Activated B cell treated with CpG ODN at 0.5 μM for 24 hours (primary cell): Measurements from ENCODE around the gene WASF2. TPM values are rescaled to one million over a fixed set of nuclear protein-coding genes. Genes with fewer than 3 reads are reported as not detected.

Source experiments
- ATAC-seq: fragments of 200-7000 bp; cut with Tn5 transposase; one replicate; pipeline ENCODE4 v1.10.0; 2021; ENCODE audit warnings: low read depth, mild to moderate bottlenecking, moderate library complexity
- CTCF ChIA-PET: fragments of 350-600 bp; sonication (Branson Sonifier 250); formaldehyde crosslinking; loops from one replicate; lab custom pipeline; 2021; ENCODE audit warnings: antibody characterized with exemption; lab: Charles Lee
- POLR2A ChIA-PET: fragments of 350-600 bp; sonication (Branson Sonifier 250); formaldehyde crosslinking; loops from one replicate; lab custom pipeline; 2021; ENCODE audit warnings: antibody characterized with exemption; lab: Charles Lee
- DNase-seq: peaks from one replicate; pipeline ENCODE4 v3.0.0; 2022
- H3K27ac Mint-ChIP-seq: one replicate; pipeline ENCODE4 v1.8.0; 2020; ENCODE audit warnings: mixed read lengths
- H3K27me3 Mint-ChIP-seq: one replicate; pipeline ENCODE4 v1.8.0; 2021; ENCODE audit warnings: mixed read lengths
- H3K36me3 Mint-ChIP-seq: one replicate; pipeline ENCODE4 v1.8.0; 2021; ENCODE audit warnings: low read depth, mixed read lengths
- H3K4me1 Mint-ChIP-seq: one replicate; pipeline ENCODE4 v1.8.0; 2021; ENCODE audit warnings: mixed read lengths
- H3K4me3 Mint-ChIP-seq: one replicate; pipeline ENCODE4 v1.8.0; 2020; ENCODE audit warnings: mild to moderate bottlenecking, mixed read lengths
- H3K9me3 Mint-ChIP-seq: one replicate; pipeline ENCODE4 v1.8.0; 2020; ENCODE audit warnings: mixed read lengths
- intact Hi-C: fragments of 100-400 bp; cut with micrococcal nuclease; formaldehyde crosslinking; loops from one replicate; pipeline ENCODE4 v1.15.1; 2024
- total RNA-seq: library from RNA; stranded (reverse); gene quantifications from 2 replicates; pipeline ENCODE4 v1.2.3, GENCODE V29; 2022
- TF ChIP-seq, protein P1 (sequence below): fragments of 200-600 bp; IDR thresholded peaks from one replicate; pipeline ENCODE4 v1.8.0; 2022; ENCODE audit warnings: antibody characterized with exemption, mild to moderate bottlenecking

Gene WASF2
- total RNA-seq, 1 donor from 2014 or later, result 137 TPM

DNA sequence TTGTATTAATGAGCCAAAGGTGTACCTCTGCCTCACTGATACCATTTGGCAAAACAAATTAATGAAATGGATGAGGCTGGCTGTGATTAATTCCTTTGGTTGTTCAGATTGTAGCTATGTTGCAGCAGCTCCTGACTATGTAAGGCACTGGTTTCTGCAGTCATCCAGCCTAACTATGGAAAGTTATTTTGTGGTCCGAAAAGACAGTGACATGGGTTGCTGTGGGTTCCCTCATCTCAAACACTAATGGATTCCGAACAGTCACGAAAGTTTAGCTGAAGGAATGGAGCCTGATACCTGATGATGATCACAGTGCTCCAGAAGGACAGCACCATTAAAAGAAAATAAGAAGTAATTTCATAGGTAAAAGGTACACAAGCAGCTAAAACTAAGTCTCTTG lies 42.6 kb downstream of the WASF2 start:
- peaks cover 60% of the 10 kb centered on the region for H3K4me1 Mint-ChIP-seq
- ChIA-PET POLR2A (interaction anchor here (0.5 to 1.3 kb wide), 3 partner anchors 9 to 287 kb away, joined by 3 to 6 read pairs (median 5); partner anchors contain the start of gene WASF2), CTCF (no interaction called here)
- peaks cover 30% of the 10 kb centered on the region for H3K36me3 Mint-ChIP-seq
- TF ChIP-seq, protein P1, sequence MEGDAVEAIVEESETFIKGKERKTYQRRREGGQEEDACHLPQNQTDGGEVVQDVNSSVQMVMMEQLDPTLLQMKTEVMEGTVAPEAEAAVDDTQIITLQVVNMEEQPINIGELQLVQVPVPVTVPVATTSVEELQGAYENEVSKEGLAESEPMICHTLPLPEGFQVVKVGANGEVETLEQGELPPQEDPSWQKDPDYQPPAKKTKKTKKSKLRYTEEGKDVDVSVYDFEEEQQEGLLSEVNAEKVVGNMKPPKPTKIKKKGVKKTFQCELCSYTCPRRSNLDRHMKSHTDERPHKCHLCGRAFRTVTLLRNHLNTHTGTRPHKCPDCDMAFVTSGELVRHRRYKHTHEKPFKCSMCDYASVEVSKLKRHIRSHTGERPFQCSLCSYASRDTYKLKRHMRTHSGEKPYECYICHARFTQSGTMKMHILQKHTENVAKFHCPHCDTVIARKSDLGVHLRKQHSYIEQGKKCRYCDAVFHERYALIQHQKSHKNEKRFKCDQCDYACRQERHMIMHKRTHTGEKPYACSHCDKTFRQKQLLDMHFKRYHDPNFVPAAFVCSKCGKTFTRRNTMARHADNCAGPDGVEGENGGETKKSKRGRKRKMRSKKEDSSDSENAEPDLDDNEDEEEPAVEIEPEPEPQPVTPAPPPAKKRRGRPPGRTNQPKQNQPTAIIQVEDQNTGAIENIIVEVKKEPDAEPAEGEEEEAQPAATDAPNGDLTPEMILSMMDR, result no peak
- peak overlapping the region; percentile 30 for H3K27ac Mint-ChIP-seq
- DNase-seq, result no peak
- H3K9me3 Mint-ChIP-seq, result no peaks in the 10 kb centered on the region
- H3K27me3 Mint-ChIP-seq, result no peaks in the 10 kb centered on the region
- no peak overlapping the region for H3K4me3 Mint-ChIP-seq
- intact Hi-C loops, result no loop called here
- no peak for ATAC-seq

DNA sequence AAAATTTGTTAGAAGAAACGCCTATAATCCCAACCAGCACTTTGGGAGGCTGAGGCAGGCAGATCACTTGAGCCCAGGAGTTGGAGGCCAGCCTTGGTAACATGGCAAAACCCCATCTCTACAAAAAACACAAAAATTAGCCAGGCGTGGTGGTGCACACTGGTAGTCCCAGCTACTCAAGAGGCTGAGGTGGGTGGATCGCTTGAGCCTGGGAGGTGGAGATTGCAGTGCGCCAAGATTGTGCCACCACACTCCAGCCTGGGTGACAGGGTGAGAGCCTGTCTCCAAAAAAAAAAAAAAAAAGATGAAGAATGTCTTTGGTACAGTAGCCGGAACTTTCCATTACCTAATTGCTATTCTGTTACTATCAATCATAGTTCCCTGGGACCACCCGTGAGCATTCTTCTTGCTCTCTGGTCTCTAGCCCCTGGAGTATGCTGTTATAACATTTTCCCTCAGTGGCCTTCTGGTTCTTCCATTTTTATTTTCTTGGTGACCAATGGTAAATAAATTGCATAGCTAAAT lies 43.4 kb downstream of the WASF2 start:
- Mint-ChIP-seq H3K36me3 (peaks cover 30% of the 10 kb centered on the region), H3K27ac (peak overlapping the region; percentile 41), H3K4me3 (no peak overlapping the region), H3K9me3 (no peaks in the 10 kb centered on the region), H3K4me1 (peaks cover 61% of the 10 kb centered on the region), H3K27me3 (no peaks in the 10 kb centered on the region)
- TF ChIP-seq, protein P1, result no peak
- DNase-seq (no peak), ATAC-seq (no peak)
- ChIA-PET POLR2A (interaction anchor here (1.2 to 1.6 kb wide), 3 partner anchors 8 to 43 kb away, joined by 5 to 6 read pairs (median 6); partner anchors contain the start of gene WASF2), CTCF (interaction anchor here (1.0 to 3.1 kb wide), 3 partner anchors 21 to 43 kb away, joined by 3 to 11 read pairs (median 7); no protein-coding TSS in a partner anchor)
- intact Hi-C loops, result no loop called here

DNA sequence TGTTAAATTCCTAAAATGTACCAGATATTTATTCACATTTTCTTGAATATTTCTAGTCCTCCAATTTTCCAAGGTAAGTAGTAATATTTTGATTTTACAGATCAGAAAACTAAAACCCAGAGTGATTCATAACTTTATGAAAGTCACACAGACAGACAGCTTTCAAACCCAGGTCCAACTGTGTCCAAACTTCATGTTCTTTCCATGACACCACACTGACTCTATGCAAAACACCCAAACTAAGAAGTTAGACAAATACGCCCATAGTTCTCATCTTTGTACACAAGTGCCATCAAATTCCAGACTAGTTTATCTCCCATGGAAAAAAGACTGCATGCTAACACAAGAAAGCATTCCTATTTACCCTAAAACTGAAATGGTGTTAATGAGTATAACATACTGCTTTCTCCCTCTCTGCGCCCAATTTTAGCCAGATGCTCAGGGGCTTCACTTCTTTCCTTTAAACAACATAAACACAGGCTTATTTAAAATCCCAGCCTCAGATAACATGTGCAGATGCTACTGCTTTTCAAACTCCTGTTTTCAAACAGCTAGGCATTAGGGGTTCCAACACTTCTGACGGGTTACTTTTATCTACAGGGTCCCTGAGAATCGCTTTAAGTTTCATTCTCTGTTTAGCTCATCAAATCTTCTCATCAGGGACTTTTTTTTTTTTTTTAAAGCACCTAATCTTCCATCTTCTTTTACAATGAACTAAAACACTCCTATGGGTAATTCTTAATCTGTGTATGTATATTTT lies 44.6 kb downstream of the WASF2 start:
- Mint-ChIP-seq H3K27me3 (no peaks in the 10 kb centered on the region), H3K27ac (peak overlapping the region; percentile 82), H3K36me3 (peaks cover 32% of the 10 kb centered on the region), H3K4me1 (peaks cover 60% of the 10 kb centered on the region), H3K4me3 (peak overlapping the region; percentile 66), H3K9me3 (no peaks in the 10 kb centered on the region)
- intact Hi-C loops, result loop anchor here (2.0 kb wide), 2 partner anchors 19 to 33 kb away; no protein-coding TSS in a partner anchor
- TF ChIP-seq, protein P1, result no peak
- ATAC-seq, result peak; percentile 47
- POLR2A ChIA-PET, result interaction anchor here (0.5 to 1.6 kb wide), 6 partner anchors 11 to 544 kb away, joined by 3 to 12 read pairs (median 6); no protein-coding TSS in a partner anchor
- no peak for DNase-seq
- CTCF ChIA-PET, result interaction anchor here (1.1 to 3.1 kb wide), 3 partner anchors 29 to 42 kb away, joined by 6 to 11 read pairs (median 7); no protein-coding TSS in a partner anchor

DNA sequence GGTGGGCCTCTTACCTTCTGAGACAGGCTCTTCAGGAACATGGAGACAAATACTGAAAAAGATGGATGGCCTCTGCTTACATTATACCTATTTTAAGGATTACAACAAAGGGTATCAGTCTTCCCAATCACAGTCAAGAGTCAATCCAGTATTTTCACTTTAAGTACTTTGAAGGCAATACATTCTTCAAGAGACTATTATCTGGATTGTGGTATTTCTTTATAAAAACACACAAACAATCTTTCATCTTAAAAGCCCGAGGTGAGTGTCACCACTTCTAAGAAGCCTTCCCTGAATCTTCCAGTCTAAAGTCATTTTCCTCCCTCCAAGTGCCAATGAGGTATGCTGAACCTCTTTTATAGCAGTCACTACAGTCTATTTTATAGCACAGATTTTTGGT lies 45.3 kb downstream of the WASF2 start:
- no peak for DNase-seq
- CTCF ChIA-PET, result interaction anchor here (1.1 to 3.1 kb wide), 2 partner anchors 28 to 41 kb away, joined by 3 to 11 read pairs; no protein-coding TSS in a partner anchor
- POLR2A ChIA-PET, result no interaction called here
- intact Hi-C loops, result loop anchor here (1.0 to 2.0 kb wide), 3 partner anchors 8 to 34 kb away; no protein-coding TSS in a partner anchor
- TF ChIP-seq, protein P1, result no peak
- Mint-ChIP-seq H3K9me3 (no peaks in the 10 kb centered on the region), H3K27ac (peak overlapping the region; percentile 82), H3K4me1 (peaks cover 65% of the 10 kb centered on the region), H3K4me3 (no peak overlapping the region), H3K36me3 (peaks cover 34% of the 10 kb centered on the region), H3K27me3 (no peaks in the 10 kb centered on the region)
- ATAC-seq, result no peak
